Spleen (tissue), 7 donors: ENCODE measurements around the gene ARHGAP10.

Experiments used
- CTCF ChIP-seq, 11 experiments: fragments of 200-600 bp in 7 of 11; fragments of 450-650 bp in 4 of 11; sonication (generic) in 4 of 11; IDR thresholded peaks in 8 of 11; conservative IDR thresholded peaks in 3 of 11; 1 replicate in 7 of 11; 2 replicates in 4 of 11; pipeline versions ENCODE4 v1.4.0 to v1.8.0; 2016 to 2021; ENCODE audit warnings: antibody characterized with exemption in 11 of 11, inconsistent platforms in 4 of 11, mild to moderate bottlenecking in 1 of 11
- POLR2A ChIP-seq, 3 donors: fragments of 450-650 bp; IDR thresholded peaks; one replicate each; pipeline ENCODE4 v1.5.1; 2017; ENCODE audit warnings: antibody characterized with exemption in 3 of 3, mild to moderate bottlenecking in 1 of 3
- POLR2AphosphoS5 ChIP-seq, 3 donors: sonication (generic); formaldehyde crosslinking; IDR thresholded peaks; one replicate each; pipeline ENCODE4 v1.5.1; 2017; ENCODE audit warnings: antibody characterized with exemption in 3 of 3
- donor health status: DM: no; HTN: no; CAD: no; lungs with moderate emphysema.
- donor health status: DM: no; HTN: no; CAD: no.
- donor health status: DM: no; HTN: no; CAD: no.

- TF ChIP-seq CTCF (IDR thresholded peaks at IDR 0.05 in 8 of 11, conservative IDR thresholded peaks at IDR 0.05 in 3 of 11), result no peak
- TF ChIP-seq POLR2A (IDR thresholded peaks at IDR 0.05), result no peak
- TF ChIP-seq POLR2AphosphoS5 (IDR thresholded peaks at IDR 0.05), result peak; percentile 3 to 67 (median 66)
These were observed at the start of gene ARHGAP10 for GRCh38 chr4:147731580-147732517.
